Subcutaneous adipose tissue (tissue), 4 donors: Measurements from ENCODE around the gene FEZF2. TPM values are rescaled to one million over a fixed set of nuclear protein-coding genes. Genes with fewer than 3 reads are reported as not detected.

Experiments used
- total RNA-seq, 4 donors: library from RNA; depleted of rRNA; stranded (reverse); fragments of >200 nt; gene quantifications; one replicate each; pipeline ENCODE4 v1.1.0, GENCODE V29; 2016
- TF ChIP-seq, protein P1 (sequence below): fragments of 450-650 bp; IDR thresholded peaks from one replicate; pipeline ENCODE4 v1.5.1; 2016; ENCODE audit warnings: low read depth, mild to moderate bottlenecking, control low read depth, antibody characterized with exemption, moderate library complexity

FEZF2 gene
- total RNA-seq, 4 donors from 2014 or later, result not detected

DNA sequence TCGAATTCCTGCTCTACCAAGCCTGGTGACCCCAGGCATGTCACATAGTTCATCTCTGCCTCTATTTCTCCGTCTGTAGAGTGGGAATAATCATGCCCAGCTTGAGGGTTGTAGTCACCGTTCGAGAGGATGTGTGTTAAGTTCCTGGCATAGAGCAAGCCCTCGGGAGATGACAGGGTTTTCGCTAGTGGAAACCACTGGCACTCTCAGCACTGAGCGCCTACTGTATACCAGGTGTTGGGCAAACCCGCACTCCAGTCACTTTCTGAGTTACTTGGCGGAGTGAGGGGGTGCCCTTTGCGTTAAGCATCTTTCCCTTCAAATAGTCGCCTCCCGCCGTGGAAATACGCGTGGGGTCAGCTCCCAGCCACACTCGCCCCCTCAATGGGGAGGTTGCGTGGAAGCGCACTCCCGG, 5.1 kb downstream of the FEZF2 start:
- TF ChIP-seq, protein P1, sequence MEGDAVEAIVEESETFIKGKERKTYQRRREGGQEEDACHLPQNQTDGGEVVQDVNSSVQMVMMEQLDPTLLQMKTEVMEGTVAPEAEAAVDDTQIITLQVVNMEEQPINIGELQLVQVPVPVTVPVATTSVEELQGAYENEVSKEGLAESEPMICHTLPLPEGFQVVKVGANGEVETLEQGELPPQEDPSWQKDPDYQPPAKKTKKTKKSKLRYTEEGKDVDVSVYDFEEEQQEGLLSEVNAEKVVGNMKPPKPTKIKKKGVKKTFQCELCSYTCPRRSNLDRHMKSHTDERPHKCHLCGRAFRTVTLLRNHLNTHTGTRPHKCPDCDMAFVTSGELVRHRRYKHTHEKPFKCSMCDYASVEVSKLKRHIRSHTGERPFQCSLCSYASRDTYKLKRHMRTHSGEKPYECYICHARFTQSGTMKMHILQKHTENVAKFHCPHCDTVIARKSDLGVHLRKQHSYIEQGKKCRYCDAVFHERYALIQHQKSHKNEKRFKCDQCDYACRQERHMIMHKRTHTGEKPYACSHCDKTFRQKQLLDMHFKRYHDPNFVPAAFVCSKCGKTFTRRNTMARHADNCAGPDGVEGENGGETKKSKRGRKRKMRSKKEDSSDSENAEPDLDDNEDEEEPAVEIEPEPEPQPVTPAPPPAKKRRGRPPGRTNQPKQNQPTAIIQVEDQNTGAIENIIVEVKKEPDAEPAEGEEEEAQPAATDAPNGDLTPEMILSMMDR, result no peak

- TF ChIP-seq, protein P1, result no peak
These were observed 5.6 kb downstream of the FEZF2 start for GRCh38 chr3:62367763-62368195.

- TF ChIP-seq, protein P1, result no peak
These were observed 7.2 kb downstream of the FEZF2 start for GRCh38 chr3:62366126-62366484.

DNA sequence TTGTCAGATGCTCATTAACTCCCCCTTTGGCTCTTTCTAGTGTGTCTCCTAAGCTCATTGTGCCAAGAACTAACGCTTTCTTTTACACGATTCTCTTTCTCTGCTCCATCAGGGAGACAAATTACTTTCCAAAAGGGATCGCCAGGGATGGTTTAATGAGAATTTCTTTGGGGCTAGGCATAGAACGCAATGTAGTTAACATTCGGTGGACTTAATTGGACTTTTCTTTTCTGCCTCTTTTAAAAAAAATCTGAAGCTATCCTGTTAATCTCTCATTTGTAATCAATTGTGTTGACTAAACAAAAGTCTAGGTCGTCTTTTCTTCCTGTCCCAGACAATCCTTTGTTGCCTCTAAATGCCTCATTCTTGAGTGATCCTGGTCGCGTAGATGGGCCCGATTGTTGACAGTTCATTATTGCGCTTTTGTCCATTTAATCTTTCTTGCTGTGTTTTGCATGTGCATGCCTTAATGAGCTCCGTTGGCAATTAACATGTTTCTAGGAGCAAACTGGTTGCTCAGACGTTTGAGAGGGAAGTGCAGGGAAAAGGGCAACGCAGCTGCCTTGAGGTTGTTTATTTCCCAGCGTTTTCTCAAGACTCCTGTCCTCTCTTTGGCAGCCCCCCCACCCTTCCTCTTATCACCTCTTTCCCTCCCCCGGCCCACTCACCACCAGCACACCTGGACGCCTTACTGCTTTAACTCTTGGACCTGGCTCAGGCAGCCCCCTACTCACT, 7.8 kb downstream of the FEZF2 start:
- TF ChIP-seq, protein P1, result no peak

GRCh38 chr3:62364191-62364590, 9.2 kb downstream of the FEZF2 start:
- TF ChIP-seq, protein P1, result no peak

- TF ChIP-seq, protein P1, result no peak
These were observed 10.1 kb downstream of the FEZF2 start for GRCh38 chr3:62363275-62363674.

GRCh38 chr3:62361824-62362223, 11.5 kb downstream of the FEZF2 start:
- TF ChIP-seq, protein P1, result no peak
